ENCODE measurements around the gene TAF1C. TPM values are rescaled to one million over a fixed set of nuclear protein-coding genes. Genes with fewer than 3 reads are reported as not detected.

Gene TAF1C
- total and polyA plus RNA-seq, 9 of the 15 experiments (the other 6 are each of a cell fraction or from before 2014, with no cell fraction given) = 1.5 to 74.8 (median 21.0) TPM

DNA sequence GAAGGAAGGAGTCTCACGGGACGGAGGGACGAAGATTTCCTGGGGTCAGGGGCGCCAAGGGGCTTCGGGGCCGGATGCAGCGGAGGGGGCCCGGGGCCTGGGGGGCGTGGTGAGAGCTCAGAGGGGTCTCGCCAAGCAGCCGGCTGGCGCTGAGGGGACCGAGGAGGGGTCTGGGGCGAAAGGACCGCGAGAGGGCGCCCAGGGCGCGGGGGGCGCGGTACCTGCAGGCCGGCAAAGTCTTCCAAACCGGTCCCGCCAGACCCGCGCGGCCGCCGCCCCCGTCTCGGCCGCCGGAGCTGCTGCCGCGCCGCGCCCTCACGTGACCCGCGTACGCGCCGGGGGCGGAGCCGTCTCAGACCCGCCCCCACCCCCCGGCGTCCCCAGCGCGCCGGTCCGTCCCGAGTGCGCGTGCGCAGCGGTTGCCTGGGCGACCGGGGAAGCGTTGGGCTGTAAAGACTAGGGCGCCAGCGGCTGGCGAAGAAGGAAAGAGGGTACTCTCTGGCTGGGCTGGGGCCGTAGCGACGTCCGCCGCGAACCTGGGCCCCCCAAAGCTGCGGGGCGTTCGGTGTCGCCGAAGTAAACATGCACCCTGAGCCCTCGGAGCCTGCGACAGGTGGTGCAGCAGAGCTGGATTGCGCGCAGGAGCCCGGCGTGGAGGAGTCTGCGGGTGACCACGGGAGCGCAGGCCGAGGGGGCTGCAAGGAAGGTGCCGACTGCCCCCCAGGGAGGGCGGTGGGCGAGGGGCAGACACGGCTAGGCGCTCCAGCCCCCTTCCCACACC, 41.8 kb downstream of the TAF1C start, which contains the start of the genes DNAAF1 and HSDL1 (continued):
- TF ChIP-seq, protein P1, sequence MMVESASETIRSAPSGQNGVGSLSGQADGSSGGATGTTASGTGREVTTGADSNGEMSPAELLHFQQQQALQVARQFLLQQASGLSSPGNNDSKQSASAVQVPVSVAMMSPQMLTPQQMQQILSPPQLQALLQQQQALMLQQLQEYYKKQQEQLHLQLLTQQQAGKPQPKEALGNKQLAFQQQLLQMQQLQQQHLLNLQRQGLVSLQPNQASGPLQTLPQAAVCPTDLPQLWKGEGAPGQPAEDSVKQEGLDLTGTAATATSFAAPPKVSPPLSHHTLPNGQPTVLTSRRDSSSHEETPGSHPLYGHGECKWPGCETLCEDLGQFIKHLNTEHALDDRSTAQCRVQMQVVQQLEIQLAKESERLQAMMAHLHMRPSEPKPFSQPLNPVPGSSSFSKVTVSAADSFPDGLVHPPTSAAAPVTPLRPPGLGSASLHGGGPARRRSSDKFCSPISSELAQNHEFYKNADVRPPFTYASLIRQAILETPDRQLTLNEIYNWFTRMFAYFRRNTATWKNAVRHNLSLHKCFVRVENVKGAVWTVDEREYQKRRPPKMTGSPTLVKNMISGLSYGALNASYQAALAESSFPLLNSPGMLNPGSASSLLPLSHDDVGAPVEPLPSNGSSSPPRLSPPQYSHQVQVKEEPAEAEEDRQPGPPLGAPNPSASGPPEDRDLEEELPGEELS (CRISPR knock-in tag; IDR thresholded peaks at IDR 0.05; ENCODE audit: borderline replicate concordance) = no peak
- no peak for TF ChIP-seq STAT5B (CRISPR knock-in tag; IDR thresholded peaks at IDR 0.05)
- TF ChIP-seq MTA1 (IDR thresholded peaks at IDR 0.05; ENCODE audit: borderline replicate concordance) = no peak
- no peak for TF ChIP-seq ZKSCAN1 (IDR thresholded peaks at IDR 0.05; ENCODE audit: low read depth, low read length)
- no peak for TF ChIP-seq ZNF239 (CRISPR knock-in tag; IDR thresholded peaks at IDR 0.05)
- TF ChIP-seq, protein P2, sequence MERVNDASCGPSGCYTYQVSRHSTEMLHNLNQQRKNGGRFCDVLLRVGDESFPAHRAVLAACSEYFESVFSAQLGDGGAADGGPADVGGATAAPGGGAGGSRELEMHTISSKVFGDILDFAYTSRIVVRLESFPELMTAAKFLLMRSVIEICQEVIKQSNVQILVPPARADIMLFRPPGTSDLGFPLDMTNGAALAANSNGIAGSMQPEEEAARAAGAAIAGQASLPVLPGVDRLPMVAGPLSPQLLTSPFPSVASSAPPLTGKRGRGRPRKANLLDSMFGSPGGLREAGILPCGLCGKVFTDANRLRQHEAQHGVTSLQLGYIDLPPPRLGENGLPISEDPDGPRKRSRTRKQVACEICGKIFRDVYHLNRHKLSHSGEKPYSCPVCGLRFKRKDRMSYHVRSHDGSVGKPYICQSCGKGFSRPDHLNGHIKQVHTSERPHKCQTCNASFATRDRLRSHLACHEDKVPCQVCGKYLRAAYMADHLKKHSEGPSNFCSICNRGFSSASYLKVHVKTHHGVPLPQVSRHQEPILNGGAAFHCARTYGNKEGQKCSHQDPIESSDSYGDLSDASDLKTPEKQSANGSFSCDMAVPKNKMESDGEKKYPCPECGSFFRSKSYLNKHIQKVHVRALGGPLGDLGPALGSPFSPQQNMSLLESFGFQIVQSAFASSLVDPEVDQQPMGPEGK (CRISPR knock-in tag; IDR thresholded peaks at IDR 0.05; ENCODE audit: borderline replicate concordance) = no peak
- TF ChIP-seq, protein P3, sequence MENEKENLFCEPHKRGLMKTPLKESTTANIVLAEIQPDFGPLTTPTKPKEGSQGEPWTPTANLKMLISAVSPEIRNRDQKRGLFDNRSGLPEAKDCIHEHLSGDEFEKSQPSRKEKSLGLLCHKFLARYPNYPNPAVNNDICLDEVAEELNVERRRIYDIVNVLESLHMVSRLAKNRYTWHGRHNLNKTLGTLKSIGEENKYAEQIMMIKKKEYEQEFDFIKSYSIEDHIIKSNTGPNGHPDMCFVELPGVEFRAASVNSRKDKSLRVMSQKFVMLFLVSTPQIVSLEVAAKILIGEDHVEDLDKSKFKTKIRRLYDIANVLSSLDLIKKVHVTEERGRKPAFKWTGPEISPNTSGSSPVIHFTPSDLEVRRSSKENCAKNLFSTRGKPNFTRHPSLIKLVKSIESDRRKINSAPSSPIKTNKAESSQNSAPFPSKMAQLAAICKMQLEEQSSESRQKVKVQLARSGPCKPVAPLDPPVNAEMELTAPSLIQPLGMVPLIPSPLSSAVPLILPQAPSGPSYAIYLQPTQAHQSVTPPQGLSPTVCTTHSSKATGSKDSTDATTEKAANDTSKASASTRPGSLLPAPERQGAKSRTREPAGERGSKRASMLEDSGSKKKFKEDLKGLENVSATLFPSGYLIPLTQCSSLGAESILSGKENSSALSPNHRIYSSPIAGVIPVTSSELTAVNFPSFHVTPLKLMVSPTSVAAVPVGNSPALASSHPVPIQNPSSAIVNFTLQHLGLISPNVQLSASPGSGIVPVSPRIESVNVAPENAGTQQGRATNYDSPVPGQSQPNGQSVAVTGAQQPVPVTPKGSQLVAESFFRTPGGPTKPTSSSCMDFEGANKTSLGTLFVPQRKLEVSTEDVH (IDR thresholded peaks at IDR 0.05; ENCODE audit: low read depth, partially characterized antibody) = no peak
- no peak for TF ChIP-seq ZNF780A (CRISPR knock-in tag; IDR thresholded peaks at IDR 0.05)
- peak; percentile 81 for TF ChIP-seq HMGN3 (IDR thresholded peaks at IDR 0.05; ENCODE audit: borderline replicate concordance, extremely low read depth, insufficient read length, low read depth, low read length)
- no peak for TF ChIP-seq ZNF23 (CRISPR knock-in tag; IDR thresholded peaks at IDR 0.05)
- TF ChIP-seq NONO (IDR thresholded peaks at IDR 0.05; ENCODE audit: low read depth in 2 of 2, low read length in 1 of 2) = peak in 1 of 2 experiments; percentile 63; a peak in 1 of 4 replicates
- TF ChIP-seq JUN (IDR thresholded peaks at IDR 0.05; ENCODE audit: borderline replicate concordance, low read depth, low read length) = peak; percentile 67; the same call in 1 of the 2 replicates
- TF ChIP-seq JUN (CRISPR knock-in tag; IDR thresholded peaks at IDR 0.05; ENCODE audit: borderline replicate concordance) = no peak
- no peak for TF ChIP-seq CHD4 (IDR thresholded peaks at IDR 0.05; ENCODE audit: insufficient read depth, insufficient replicate concordance, low read depth, low read length, poor library complexity, severe bottlenecking)
- TF ChIP-seq RFX7 (CRISPR knock-in tag; IDR thresholded peaks at IDR 0.05) = no peak
- TF ChIP-seq, protein P4, sequence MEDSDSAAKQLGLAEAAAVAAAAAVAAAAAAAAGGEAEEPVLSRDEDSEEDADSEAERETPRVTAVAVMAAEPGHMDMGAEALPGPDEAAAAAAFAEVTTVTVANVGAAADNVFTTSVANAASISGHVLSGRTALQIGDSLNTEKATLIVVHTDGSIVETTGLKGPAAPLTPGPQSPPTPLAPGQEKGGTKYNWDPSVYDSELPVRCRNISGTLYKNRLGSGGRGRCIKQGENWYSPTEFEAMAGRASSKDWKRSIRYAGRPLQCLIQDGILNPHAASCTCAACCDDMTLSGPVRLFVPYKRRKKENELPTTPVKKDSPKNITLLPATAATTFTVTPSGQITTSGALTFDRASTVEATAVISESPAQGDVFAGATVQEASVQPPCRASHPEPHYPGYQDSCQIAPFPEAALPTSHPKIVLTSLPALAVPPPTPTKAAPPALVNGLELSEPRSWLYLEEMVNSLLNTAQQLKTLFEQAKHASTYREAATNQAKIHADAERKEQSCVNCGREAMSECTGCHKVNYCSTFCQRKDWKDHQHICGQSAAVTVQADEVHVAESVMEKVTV (CRISPR knock-in tag; IDR thresholded peaks at IDR 0.05) = no peak
- TF ChIP-seq HDAC8 (tag; IDR thresholded peaks at IDR 0.05) = 0 out of 2 replicates have a peak, but pooled peaks have one; percentile 28
- no peak for TF ChIP-seq HDAC6 (IDR thresholded peaks at IDR 0.05; ENCODE audit: low read depth, low read length)
- no peak for TF ChIP-seq YBX1 (IDR thresholded peaks at IDR 0.05)
